Posterior cingulate gyrus (tissue), 11 donors: ENCODE data around the gene RNH1.

Experiments
- DNase-seq, 10 donors: peaks; one replicate each; pipeline versions ENCODE4 v3.0.0 to v3.0.0-alpha.2; 2020 to 2021; ENCODE audit warnings: mixed read lengths in 3 of 10
- intact Hi-C: fragments of 100-400 bp; cut with DNase I; formaldehyde crosslinking; loops from one replicate; pipeline ENCODE4 v1.15.1; 2023

The RNH1 gene

GRCh38 chr11:502288-503178, 4.5 kb downstream of the RNH1 start:
- intact Hi-C loops = no loop called here
- peak in 2 of 10 donors; percentile 59 to 81 for DNase-seq

DNA sequence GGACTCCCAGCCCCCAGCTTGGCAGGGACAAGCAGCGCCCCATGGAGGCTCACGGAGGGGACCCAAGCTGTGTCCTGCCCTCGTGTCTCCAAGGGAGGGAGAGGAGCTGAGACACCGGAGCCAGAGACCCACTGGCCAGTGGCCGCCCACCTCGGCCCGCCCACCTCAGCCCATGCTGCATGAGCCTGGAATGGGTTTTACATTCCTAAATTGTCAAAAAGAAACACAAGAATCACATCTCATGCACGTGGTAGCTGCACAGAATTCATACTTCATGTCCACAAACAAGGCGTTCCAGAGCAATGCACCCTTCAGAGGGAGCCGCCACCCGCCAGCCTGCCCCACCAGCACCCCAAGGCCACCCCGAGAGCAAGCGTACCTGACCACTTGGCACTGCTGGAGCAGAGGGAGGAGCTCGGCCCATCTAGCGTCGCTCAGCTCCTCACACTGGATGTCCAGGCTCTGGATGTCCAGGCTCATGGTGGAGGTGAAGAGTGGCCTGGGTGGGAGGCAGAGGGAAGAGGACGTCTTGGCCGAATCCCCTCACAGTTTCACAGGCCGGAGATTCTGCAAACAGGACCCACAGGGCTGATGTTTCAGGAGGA, 5.3 kb downstream of the RNH1 start:
- intact Hi-C loops = no loop called here
- peak in 1 of 10 donors; percentile 83 for DNase-seq

DNA sequence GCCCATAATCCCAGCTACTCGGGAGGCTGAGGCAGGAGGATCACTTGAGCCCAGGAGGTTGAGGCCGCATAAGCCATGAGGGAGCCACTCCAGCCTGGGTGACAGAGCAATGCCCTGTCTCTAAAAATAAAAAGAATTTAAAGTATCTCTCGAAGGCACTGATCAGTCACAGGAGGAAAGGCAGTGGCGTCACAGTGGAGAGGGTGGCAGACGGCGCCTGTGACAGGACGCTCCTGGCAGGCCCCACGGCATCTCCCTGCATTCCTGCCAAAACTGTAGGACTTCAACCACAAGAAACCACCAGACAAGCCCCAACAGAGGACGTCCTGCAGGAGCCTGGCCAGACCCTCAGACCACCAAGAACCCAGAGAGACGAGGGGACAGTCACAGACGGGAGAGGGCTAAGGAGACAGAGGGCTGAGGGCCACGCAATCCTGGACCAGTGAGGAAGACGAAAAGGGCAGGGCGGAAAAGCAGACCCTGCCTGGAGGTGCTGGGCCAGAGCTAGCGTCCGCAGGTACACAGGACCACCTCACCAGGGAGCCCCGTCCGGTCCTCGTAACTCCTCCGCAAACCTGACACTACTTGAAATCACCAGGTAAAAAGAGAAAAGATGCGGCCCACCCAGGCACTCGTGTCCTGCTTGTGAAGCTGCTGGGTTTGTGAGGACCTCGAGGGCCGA, 5.9 kb downstream of the RNH1 start:
- DNase-seq = peak in 1 of 10 donors; percentile 54
- intact Hi-C loops = no loop called here

- DNase-seq = peak in 1 of 10 donors; percentile 64
- intact Hi-C loops = no loop called here
These were observed 7.6 kb downstream of the RNH1 start for GRCh38 chr11:499201-500076.

GRCh38 chr11:498297-499181, 8.5 kb downstream of the RNH1 start:
- DNase-seq = peak in 2 of 10 donors; percentile 72 to 85

DNA sequence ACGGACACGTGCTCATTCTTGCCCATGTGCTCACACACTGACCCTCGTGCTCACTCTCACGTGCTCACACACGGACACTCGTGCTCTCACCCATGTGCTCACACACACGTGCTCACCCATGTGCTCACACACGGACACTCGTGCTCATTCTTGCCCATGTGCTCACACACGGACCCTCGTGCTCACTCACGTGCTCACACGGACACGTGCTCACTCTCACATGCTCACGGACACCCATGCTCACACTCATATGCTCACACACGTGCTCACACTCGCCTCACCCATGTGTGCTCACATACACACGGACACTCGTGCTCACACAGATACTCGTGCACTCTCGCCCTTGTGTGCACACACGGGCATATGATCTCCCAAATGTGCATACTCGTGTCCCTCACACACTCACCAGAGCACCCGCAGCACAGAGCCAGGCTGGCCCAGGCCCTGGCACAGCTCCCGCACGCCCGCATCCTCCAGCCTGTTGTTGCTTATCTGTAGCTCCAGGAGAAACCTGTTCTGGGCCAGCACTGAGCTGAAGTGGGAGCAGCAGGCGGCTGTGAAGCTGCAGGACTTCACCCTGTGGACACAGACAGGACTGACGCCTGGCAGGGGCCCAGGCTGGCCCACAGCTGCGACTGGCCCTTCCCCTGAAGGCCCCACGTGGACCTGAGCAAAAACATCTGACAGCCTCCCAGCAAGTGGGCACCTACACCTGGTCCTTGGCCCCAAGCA, 9.3 kb downstream of the RNH1 start:
- intact Hi-C loops = no loop called here
- peak in 3 of 10 donors; percentile 55 to 84 (median 72) for DNase-seq

More at GRCh38 chr11:498297-499181, 8.5 kb downstream of the RNH1 start:
- intact Hi-C loops = no loop called here

DNA sequence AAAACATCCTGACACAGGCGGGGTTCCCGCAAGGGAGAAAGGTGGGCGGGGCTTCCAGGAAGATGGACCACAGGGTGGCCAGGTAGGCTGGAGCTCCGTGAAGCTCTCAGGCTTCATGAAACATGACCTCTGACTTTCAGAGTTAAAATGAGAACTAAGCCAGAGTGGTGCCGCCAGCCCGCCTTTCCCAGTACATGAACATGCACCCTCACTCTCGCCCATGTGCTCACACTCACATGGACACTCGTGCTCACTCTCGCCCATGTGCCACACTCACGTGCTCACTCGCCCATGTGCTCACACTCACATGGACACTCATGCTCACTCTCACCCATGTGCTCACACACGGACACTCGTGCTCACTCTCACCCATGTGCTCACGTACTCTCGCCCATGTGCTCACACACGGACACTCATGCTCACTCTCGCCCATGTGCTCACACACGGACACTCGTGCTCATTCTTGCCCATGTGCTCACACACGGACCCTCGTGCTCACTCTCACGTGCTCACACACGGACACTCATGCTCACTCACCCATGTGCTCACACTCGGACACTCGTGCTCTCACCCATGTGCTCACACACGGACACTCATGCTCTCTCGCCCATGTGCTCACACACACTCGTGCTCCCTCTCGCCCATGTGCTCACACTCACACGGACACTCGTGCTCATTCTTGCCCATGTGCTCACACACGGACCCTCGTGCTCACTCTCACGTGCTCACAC, 10.0 kb downstream of the RNH1 start:
- intact Hi-C loops = no loop called here
- peak in 1 of 10 donors; percentile 60 for DNase-seq

GRCh38 chr11:495537-495931, 11.5 kb downstream of the RNH1 start:
- intact Hi-C loops = no loop called here
- DNase-seq = peak in 3 of 10 donors; percentile 47 to 85 (median 64)

GRCh38 chr11:494761-495536, 12.1 kb downstream of the RNH1 start:
- DNase-seq = peak; percentile 72 to 98 (median 84)
- intact Hi-C loops = no loop called here

- intact Hi-C loops = no loop called here
These were observed 14.4 kb downstream of the RNH1 start for GRCh38 chr11:492427-493226.

DNA sequence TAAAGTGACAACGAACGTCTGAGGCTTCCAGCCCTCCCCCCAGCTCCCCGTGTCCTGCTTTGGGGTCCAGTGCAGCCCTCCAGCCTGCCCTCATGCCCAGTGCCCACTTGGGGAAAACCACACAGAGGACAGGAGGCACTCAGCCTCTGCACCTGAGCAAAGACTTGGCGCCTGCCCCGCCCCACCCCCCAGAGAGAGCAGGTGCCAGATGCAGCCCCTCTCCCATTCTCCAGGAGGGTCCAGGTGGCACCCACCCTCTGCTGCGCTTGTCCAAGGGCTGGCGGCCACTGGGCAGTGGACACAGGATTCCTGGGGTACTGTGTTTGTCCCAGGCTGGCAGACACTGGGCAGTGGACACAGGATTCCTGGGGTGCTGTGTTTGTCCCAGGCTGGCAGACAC, 15.7 kb downstream of the RNH1 start:
- peak in 1 of 10 donors; percentile 64 for DNase-seq
- intact Hi-C loops = no loop called here

More at GRCh38 chr11:492427-493226, 14.4 kb downstream of the RNH1 start:
- peak in 3 of 10 donors; percentile 61 to 82 (median 63) for DNase-seq

DNA sequence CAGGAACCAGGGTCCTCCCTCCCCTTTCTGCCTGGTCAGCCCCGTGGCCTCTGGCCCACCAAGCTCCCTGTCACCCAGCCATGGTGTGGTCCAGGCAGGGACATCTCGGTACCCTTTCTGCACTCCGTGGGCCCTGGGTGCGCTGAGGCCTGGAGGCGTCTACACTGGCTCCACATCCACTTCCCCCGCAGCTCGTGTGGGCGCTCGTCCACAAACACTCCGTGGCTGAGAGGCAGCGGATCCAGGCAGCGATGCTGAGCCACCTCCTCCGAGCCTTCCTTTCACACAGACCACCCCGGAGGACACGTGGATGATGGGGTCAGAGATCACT, 16.1 kb downstream of the RNH1 start:
- intact Hi-C loops = no loop called here
- DNase-seq = peak in 3 of 10 donors; percentile 72 to 90 (median 82)

DNA sequence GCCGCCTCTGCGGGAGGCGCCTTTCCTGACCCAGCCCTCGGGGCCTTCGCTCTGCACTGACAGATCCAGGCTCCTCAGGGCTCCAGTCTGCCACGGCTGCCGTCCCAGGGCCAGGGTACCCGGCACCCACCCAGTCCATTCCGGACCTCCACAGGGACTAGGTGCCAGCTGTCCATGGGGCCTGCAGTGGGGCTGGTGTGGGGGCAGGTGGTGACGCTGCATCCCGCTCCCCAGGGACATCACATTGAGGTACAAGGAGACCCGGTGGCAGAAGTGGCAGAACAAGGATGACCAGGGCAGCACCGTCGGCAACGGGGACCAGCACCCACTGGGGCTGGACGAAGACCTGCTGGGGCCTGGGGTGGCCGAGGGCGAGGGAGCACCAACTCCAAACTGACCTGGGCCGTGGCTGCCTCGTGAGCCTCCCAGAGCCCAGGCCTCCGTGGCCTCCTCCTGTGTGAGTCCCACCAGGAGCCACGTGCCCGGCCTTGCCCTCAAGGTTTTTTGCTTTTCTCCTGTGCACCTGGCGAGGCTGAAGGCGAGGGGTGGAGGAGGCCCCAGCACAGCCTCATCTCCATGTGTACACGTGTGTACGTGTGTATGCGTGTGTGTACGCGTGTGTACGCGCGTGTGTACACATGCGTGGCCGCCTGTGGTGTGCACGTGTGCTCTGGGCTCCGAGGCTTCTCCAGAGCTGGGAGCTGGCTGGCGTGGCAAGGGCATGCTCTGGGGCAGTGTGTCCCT, 16.7 kb downstream of the RNH1 start:
- intact Hi-C loops = no loop called here
- DNase-seq = peak in 3 of 10 donors; percentile 67 to 83 (median 80)

DNA sequence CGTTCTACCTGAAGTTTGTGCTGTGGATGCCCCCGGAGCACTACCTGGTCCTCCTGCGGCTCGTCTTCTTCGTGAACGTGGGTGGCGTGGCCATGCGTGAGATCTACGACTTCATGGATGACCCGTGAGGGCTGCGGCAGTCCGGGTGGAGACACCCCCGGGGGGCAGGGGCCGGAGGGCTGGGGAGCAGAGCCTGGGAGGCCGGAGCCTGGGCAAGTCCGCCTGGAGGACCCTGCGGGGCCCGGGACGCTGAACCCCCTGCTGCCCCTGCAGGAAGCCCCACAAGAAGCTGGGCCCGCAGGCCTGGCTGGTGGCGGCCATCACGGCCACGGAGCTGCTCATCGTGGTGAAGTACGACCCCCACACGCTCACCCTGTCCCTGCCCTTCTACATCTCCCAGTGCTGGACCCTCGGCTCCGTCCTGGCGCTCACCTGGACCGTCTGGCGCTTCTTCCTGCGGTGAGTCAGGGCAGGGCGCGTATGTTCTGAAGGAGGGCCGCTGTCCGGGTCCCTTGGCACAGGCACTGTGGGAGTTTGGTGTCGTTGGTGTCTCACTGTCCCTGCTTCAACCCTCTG, 17.3 kb downstream of the RNH1 start:
- DNase-seq = peak in 2 of 10 donors; percentile 83
- intact Hi-C loops = no loop called here

GRCh38 chr11:488992-489391, 18.1 kb downstream of the RNH1 start:
- peak in 5 of 10 donors; percentile 38 to 93 (median 65) for DNase-seq
- intact Hi-C loops = no loop called here
